SKM-1 treated with dmso at 0.1 percent for 144 hours (cell line): ENCODE results near the gene NR5A1.

Experiments
- DNase-seq: peaks from one replicate; lab custom pipeline; 2025; ENCODE audit not compliant: unreplicated experiment; lab: John Stamatoyannopoulos, UW

Gene NR5A1

GRCh38 chr9:124467410-124468060 lies 39.7 kb downstream of the NR5A1 start:
- DNase-seq = no peak

- DNase-seq = no peak
Observed at GRCh38 chr9:124465736-124466135, 41.5 kb downstream of the NR5A1 start.

GRCh38 chr9:124462739-124463138 lies 44.5 kb downstream of the NR5A1 start:
- DNase-seq = no peak

DNA sequence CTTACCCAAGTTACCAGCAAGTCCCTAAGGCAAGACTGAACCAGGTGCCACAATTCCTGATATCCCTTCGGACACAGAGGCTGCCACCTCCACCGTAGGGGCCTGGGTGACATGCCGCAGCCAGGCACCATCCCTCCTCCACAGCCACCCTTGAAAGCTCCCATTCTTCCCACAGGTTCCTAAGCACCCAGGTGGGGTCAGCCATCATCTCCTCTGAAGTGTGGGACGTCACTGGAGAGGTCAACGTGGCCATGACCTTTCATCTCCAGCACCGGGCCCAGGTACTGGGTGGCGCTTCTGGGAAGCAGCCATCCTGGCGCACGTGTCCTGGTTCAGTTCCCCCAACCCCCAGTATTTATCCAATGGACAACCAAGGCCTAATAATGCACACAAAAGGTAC lies 48.8 kb downstream of the NR5A1 start:
- no peak for DNase-seq

GRCh38 chr9:124457887-124458431 lies 49.2 kb downstream of the NR5A1 start:
- no peak for DNase-seq

GRCh38 chr9:124457079-124457886 lies 49.9 kb downstream of the NR5A1 start:
- no peak for DNase-seq

DNA sequence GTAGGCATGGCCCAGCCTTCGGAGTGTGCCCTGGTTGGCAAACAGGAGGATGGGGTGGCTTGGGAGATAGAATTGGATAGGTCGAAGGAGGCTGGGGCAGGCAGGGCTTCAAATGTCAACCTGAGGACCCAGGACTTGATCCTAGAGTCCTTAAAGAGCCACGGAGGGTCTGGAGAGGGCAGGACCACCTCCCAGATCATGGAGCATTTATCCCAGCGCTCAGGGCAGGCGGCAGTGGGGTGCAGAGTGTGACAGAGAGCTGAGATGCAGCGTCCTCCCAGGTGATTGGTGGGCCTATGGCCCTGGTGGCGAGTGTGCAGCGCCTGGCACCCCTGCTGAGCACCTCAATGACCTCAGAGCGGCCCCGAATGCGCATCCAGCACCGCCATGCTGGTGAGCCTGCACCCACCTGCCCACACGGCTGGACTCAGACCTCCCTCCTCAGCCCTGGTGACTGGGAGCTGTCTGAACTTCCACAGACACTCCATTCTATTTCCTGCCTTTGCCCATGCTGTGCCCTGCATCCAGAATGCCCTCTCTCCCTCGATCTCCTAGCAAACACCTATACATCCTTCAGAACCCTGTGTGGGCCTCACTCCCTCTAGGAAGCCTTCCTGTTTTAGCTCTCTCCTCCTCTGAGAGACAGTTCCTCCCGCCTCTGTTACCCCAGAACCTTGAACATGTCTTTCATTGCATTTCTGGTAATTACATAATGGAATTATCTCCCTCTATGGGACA lies 50.7 kb downstream of the NR5A1 start:
- no peak for DNase-seq

DNA sequence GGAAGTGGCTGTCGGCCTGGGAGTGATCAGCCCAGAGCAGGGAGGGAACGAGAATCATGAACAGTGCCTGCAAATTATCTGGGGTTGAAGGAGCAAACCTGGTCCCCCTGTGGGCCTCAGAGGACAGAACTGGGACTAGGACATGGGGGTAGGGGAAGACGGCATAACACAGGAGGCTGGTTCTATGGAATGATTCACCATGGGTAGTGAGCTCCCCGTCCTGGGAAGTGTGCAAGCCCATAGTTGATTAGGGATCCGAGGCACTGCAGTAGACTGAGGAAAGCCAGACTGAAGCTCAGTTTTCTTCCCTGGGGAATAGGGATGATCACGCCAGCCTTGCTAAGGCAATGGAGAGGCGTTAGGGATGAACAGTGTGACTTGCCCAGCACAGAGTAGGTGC lies 51.4 kb downstream of the NR5A1 start:
- no peak for DNase-seq

GRCh38 chr9:124454791-124455443 lies 52.3 kb downstream of the NR5A1 start:
- DNase-seq = no peak

- no peak for DNase-seq
Observed at GRCh38 chr9:124454296-124454695, 52.9 kb downstream of the NR5A1 start.

DNA sequence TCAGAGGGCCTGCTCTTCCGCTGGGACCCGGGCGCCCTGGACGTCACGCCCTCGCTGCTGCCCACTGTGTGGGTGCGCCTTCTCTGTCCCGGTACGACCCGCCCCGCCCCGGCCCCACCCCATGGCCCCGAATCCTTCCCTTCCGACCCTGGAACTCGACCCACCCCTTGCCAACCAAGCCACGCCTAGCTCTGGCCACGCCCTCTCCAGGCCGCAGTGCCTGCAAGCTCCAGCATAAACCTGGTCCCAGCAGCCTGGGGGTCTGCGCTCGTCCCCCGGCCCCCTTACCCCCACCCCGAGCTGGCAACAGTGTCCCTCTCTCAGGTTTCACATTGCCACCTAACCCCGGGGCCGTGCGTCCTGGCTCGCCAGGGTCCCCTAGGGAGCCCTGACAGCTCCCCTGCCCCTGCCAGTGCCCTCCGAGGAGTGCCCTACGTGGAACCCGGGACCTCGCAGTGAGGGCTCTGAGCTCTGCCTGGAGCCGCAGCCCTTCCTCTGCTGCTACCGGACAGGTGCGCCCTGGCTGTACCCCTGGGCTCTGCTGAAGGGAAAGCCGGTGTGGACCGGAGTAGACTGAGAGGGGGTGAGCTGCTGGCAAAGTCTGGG lies 53.5 kb downstream of the NR5A1 start:
- no peak for DNase-seq

DNA sequence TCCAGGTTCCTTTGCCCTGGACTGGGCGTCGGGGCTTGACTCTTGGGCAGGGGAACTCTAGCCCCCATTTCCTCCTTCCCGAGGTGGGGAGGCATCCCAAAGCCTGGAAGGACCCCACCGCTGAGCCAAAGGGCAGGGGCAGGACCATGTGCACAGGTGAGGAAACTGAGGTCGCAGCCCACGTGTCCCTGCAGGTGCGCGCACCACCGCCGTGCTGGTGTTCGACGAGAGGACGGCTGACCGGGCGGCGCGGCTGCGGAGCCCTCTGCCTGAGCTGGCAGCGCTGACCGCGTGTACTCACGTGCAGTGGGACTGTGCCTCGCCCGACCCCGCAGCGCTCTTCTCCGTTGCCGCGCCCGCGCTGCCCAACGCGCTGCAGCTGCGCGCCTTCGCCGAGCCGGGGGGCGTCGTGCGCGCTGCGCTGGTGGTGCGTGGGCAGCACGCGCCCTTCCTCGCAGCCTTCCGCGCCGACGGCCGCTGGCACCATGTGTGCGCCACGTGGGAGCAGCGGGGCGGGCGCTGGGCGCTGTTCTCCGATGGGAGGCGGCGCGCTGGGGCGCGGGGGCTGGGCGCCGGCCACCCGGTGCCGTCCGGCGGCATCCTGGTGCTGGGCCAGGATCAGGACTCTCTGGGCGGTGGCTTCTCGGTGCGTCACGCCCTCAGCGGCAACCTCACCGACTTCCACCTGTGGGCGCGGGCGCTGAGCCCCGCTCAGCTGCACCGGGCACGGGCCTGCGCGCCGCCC lies 54.2 kb downstream of the NR5A1 start:
- DNase-seq = no peak

DNA sequence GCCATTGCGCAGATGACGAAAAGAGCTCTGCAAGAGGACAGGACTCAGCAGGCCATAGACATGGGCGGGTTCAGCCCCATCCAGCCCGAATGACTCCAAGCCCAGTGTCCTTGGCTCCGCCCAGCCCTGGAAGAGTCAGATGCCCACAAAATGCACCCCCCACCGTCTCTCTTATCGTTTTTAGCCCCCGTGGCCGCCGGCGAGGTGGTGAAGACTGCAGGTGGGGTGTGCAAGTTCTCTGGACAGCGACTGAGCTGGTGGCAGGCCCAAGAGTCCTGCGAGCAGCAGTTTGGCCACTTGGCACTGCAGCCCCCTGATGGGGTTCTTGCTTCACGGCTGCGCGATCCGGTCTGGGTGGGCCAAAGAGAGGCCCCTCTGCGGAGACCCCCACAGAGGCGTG lies 54.9 kb downstream of the NR5A1 start:
- no peak for DNase-seq

- no peak for DNase-seq
Observed at GRCh38 chr9:124450931-124451661, 56.1 kb downstream of the NR5A1 start.

DNA sequence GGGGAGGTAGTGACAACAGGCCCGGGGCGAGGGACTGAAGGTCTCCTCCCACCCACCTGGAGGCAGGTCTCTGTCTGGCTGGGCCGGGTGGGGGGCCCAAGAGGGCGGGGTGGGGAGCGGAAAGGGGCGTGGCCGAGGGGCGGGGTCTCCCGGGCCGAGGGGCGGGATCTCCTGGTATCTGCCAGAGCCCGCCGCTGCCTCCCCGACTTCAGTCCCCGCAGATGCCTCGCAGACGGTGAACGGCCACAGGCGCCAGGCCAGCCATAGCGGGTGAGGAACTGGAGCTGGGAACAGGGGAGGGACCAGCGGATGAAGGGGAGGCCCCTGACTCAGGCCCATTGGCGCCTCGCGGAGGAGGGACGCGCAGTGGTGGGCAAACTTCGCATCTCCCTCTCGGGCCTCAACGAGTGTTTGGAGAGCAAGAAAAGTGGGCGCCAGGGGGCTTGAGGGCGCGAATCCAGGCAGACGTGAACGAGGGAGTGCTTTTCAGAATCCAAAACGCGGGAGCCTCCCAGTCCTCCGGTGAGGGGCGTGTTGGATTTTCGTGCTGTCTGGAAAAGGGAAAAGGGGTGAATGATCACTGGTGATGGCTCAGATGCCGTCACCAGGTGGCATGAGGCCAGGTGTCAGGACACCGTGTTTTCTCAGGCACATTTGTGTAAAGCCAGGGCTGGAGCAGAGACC lies 56.8 kb downstream of the NR5A1 start, which contains the start of gene ADGRD2:
Gene ADGRD2, plus strand, starts transcription at position 211 of the 684 bp plus-strand sequence. CDS start 1,216 bp downstream, outside the sequence.
- DNase-seq = no peak

DNA sequence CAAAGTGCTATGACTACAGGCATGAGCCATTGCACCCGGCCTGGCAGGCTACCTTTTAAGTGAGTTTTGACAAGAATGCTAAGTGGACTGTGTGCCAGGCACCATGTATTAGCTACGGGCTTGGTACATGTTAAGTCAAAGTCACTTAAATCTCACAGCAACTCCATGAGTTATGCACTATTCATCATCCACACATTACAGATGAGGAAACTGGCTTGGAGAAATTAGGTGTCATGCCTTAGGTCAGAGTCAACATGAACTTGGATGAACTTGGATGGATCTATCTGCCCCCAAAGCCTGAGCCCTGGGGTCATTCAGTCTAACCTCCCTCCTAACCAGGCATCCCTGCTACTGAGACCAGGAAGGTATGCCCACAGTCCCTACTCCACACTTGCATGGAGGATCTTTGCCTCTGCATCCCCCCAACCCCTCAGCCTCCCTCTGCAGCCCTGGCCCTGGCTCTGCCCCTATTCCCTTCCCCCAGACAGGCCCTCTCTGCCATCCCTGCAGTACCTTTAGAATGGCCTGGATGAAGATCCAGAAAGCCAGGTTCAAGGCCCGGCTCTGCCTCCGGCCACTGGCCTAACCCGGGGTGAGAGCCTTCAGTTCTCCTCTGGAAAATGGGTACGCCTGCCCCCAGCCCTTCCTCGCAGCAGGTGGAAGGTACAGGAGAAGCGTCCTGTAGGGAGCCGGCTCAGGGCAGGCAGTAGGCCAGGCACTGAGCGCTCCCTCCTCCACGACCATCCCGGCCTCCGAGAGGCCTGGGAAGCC lies 57.6 kb downstream of the NR5A1 start:
- DNase-seq = no peak

DNA sequence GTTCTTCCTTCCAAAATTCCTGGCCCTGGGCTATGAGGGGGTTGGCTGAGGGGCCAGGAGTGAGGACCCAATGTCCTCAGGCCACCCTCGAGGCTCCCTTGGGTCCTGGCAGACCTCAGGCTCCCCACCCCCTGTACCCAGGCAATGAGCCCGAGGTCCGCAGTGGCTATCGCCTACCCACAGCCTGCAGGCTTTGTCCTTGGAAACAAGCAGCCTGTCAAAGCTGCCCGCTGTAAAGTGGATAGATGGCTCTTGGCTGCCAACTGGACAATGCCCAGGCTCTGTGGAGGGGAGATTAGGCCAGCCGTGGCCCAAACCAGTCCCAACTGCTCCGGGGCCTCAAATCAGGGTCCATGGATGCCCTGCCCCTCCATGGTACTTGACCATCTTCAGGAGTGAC lies 59.2 kb downstream of the NR5A1 start:
- no peak for DNase-seq

GRCh38 chr9:124447297-124447661 lies 59.9 kb downstream of the NR5A1 start:
- DNase-seq = no peak
